Measurements from ENCODE around the gene CRB2.

CRB2 gene

DNA sequence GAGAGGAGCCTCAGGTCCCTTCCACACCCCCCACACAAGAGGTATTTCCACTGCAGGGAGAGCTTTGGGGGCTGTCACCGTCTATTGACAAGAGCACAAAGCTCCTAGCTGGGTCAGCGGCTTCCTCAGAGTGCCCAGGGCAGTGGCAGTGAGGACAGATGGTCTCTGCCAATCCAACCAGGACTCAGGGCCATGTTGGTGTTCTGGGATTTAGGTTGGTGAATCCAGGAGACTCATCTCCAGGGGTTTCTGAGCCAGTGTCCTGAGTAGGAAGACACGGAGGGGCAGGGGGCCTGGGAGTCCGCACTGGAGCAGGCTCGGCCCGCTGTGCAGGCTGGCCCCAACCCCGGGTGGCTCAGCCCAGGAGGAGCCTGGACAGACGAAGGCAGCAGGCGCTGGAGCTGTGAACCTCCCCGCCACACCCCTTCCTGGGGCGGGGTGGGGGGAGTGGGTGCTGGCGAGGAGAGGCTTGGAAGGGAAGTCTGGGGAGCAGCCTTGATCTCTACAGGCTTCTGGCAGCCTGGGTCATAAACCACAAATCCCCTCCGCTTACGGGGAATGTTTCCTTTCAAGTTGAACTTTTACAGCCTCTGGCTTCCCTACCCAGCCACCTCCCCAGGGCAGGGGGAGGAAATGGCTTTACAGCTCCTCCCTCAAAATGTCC is 19.6 kb downstream of the CRB2 start:
- no peaks in the 10 kb centered on the region for H3K36me3 ChIP-seq (ENCODE audit: insufficient read depth, low read length)
- no peak overlapping the region for H3K4me3 ChIP-seq
- no peak overlapping the region for H3K9ac ChIP-seq (ENCODE audit: insufficient read length)
- H3K27ac ChIP-seq = no peak overlapping the region
- no peak for DNase-seq (ENCODE audit: low read depth, low spot score)
- TF ChIP-seq EZH2 (IDR thresholded peaks at IDR 0.05) (no peak), FOXP2 (optimal IDR thresholded peaks at IDR 0.05; ENCODE audit: control extremely low read depth, extremely low read length, insufficient read depth) (no peak), POLR2AphosphoS5 (IDR thresholded peaks at IDR 0.05; ENCODE audit: borderline replicate concordance, low read depth, low read length) (no peak)
- H3K9me3 ChIP-seq (ENCODE audit: low read depth, low read length) = no peaks in the 10 kb centered on the region

GRCh38 chr9:123376218-123377071 is 20.4 kb downstream of the CRB2 start:
- Histone ChIP-seq H3K9ac (ENCODE audit: insufficient read length) (no peak overlapping the region), H3K36me3 (ENCODE audit: insufficient read depth, low read length) (no peaks in the 10 kb centered on the region), H3K4me3 (no peak overlapping the region), H3K9me3 (ENCODE audit: low read depth, low read length) (no peaks in the 10 kb centered on the region), H3K27ac (no peak overlapping the region)
- TF ChIP-seq EZH2 (IDR thresholded peaks at IDR 0.05) (no peak), FOXP2 (optimal IDR thresholded peaks at IDR 0.05; ENCODE audit: control extremely low read depth, extremely low read length, insufficient read depth) (no peak), POLR2AphosphoS5 (IDR thresholded peaks at IDR 0.05; ENCODE audit: borderline replicate concordance, low read depth, low read length) (no peak)
- DNase-seq (ENCODE audit: low read depth, low spot score) = no peak

GRCh38 chr9:123377211-123377971 is 21.4 kb downstream of the CRB2 start:
- TF ChIP-seq FOXP2 (optimal IDR thresholded peaks at IDR 0.05; ENCODE audit: control extremely low read depth, extremely low read length, insufficient read depth) = no peak
- no peak for TF ChIP-seq POLR2AphosphoS5 (IDR thresholded peaks at IDR 0.05; ENCODE audit: borderline replicate concordance, low read depth, low read length)
- no peak for TF ChIP-seq EZH2 (IDR thresholded peaks at IDR 0.05)
- H3K9me3 ChIP-seq (ENCODE audit: low read depth, low read length) = no peaks in the 10 kb centered on the region
- no peak overlapping the region for H3K9ac ChIP-seq (ENCODE audit: insufficient read length)
- no peak overlapping the region for H3K4me3 ChIP-seq
- no peaks in the 10 kb centered on the region for H3K36me3 ChIP-seq (ENCODE audit: insufficient read depth, low read length)
- DNase-seq (ENCODE audit: low read depth, low spot score) = no peak
- H3K27ac ChIP-seq = no peak overlapping the region

DNA sequence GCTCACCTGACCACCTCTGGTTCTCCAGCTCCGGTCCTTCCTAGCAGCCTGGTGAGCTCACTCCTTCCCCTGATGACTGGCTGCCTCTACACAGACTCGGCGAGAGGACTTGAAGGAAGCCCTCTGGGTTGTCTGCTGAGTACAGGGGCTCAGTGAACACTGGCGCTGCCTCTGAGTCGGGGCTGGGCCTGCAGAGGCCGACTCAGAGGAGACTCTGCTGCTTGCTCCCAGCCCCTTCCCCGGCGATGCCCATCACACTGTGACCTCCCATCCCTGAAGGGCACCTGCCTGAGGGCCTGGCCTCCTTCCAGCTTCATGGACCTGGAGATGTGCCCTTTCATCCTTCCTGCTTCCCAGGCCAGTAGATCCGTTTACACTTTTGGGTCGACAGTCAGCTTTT is 22.0 kb downstream of the CRB2 start:
- H3K9me3 ChIP-seq (ENCODE audit: low read depth, low read length) = no peaks in the 10 kb centered on the region
- H3K27ac ChIP-seq = no peak overlapping the region
- TF ChIP-seq POLR2AphosphoS5 (IDR thresholded peaks at IDR 0.05; ENCODE audit: borderline replicate concordance, low read depth, low read length) = no peak
- TF ChIP-seq FOXP2 (optimal IDR thresholded peaks at IDR 0.05; ENCODE audit: control extremely low read depth, extremely low read length, insufficient read depth) = no peak
- no peak for TF ChIP-seq EZH2 (IDR thresholded peaks at IDR 0.05)
- no peak overlapping the region for H3K9ac ChIP-seq (ENCODE audit: insufficient read length)
- no peak overlapping the region for H3K4me3 ChIP-seq
- H3K36me3 ChIP-seq (ENCODE audit: insufficient read depth, low read length) = no peaks in the 10 kb centered on the region
- no peak for DNase-seq (ENCODE audit: low read depth, low spot score)

GRCh38 chr9:123378956-123379660 is 23.1 kb downstream of the CRB2 start:
- H3K27ac ChIP-seq = no peak overlapping the region
- H3K9me3 ChIP-seq (ENCODE audit: low read depth, low read length) = no peaks in the 10 kb centered on the region
- TF ChIP-seq EZH2 (IDR thresholded peaks at IDR 0.05) = no peak
- no peak for TF ChIP-seq FOXP2 (optimal IDR thresholded peaks at IDR 0.05; ENCODE audit: control extremely low read depth, extremely low read length, insufficient read depth)
- no peak for TF ChIP-seq POLR2AphosphoS5 (IDR thresholded peaks at IDR 0.05; ENCODE audit: borderline replicate concordance, low read depth, low read length)
- no peaks in the 10 kb centered on the region for H3K36me3 ChIP-seq (ENCODE audit: insufficient read depth, low read length)
- DNase-seq (ENCODE audit: low read depth, low spot score) = no peak
- no peak overlapping the region for H3K9ac ChIP-seq (ENCODE audit: insufficient read length)
- no peak overlapping the region for H3K4me3 ChIP-seq

- Histone ChIP-seq H3K36me3 (ENCODE audit: insufficient read depth, low read length) (no peaks in the 10 kb centered on the region), H3K4me3 (no peak overlapping the region), H3K9ac (ENCODE audit: insufficient read length) (no peak overlapping the region), H3K9me3 (ENCODE audit: low read depth, low read length) (no peaks in the 10 kb centered on the region), H3K27ac (no peak overlapping the region)
- TF ChIP-seq FOXP2 (optimal IDR thresholded peaks at IDR 0.05; ENCODE audit: control extremely low read depth, extremely low read length, insufficient read depth) (no peak), POLR2AphosphoS5 (IDR thresholded peaks at IDR 0.05; ENCODE audit: borderline replicate concordance, low read depth, low read length) (no peak), EZH2 (IDR thresholded peaks at IDR 0.05) (no peak)
- DNase-seq (ENCODE audit: low read depth, low spot score) = no peak
Measured at GRCh38 chr9:123380852-123381705, 25.1 kb downstream of the CRB2 start.
